Trophoblast cell (in vitro differentiated cells and primary cell): ENCODE measurements around the gene ATL2.

Experiments used
- DNase-seq, 2 donors: peaks; one replicate each; pipeline ENCODE4 v3.0.0-alpha.2; 2016
- H2AFZ ChIP-seq: 2 replicates; pipeline ENCODE4 v1.6.1; 2013; ENCODE audit warnings: low read length, moderate library complexity, mild to moderate bottlenecking; ENCODE audit not compliant: insufficient read depth, poor library complexity
- H2AK5ac ChIP-seq: 2 replicates; pipeline ENCODE4 v1.6.1; 2013; ENCODE audit warnings: mild to moderate bottlenecking, low read length
- H2BK120ac ChIP-seq: 2 replicates; pipeline ENCODE4 v1.6.1; 2013; ENCODE audit warnings: low read length, mild to moderate bottlenecking, moderate library complexity; ENCODE audit not compliant: insufficient read depth, poor library complexity
- H2BK12ac ChIP-seq: 2 replicates; pipeline ENCODE4 v1.6.1; 2013; ENCODE audit warnings: mild to moderate bottlenecking, low read length, moderate library complexity
- H2BK5ac ChIP-seq: 2 replicates; pipeline ENCODE4 v1.6.1; 2013; ENCODE audit warnings: low read length, low read depth, moderate library complexity, mild to moderate bottlenecking; ENCODE audit not compliant: poor library complexity
- H3K14ac ChIP-seq: 2 replicates; pipeline ENCODE4 v1.6.1; 2013; ENCODE audit warnings: mild to moderate bottlenecking, low read length
- H3K18ac ChIP-seq: 2 replicates; pipeline ENCODE4 v1.6.1; 2013; ENCODE audit warnings: mild to moderate bottlenecking, low read length
- H3K23ac ChIP-seq: 2 replicates; pipeline ENCODE4 v1.6.1; 2013; ENCODE audit warnings: low read length
- H3K27ac ChIP-seq: 2 replicates; pipeline ENCODE4 v1.5.1; 2013; ENCODE audit warnings: low read depth, mild to moderate bottlenecking, inconsistent platforms, low read length, moderate library complexity
- H3K27me3 ChIP-seq: 2 replicates; pipeline ENCODE4 v1.6.1; 2013; ENCODE audit warnings: inconsistent platforms, mild to moderate bottlenecking, low read length, moderate library complexity; ENCODE audit not compliant: insufficient read depth
- H3K36me3 ChIP-seq, 2 experiments: 1 replicate in 1 of 2; 2 replicates in 1 of 2; pipeline ENCODE4 v1.6.1; 2013; ENCODE audit warnings: low read length in 2 of 2, mild to moderate bottlenecking in 2 of 2, moderate library complexity in 1 of 2; ENCODE audit not compliant: insufficient read depth in 2 of 2, control insufficient read depth in 1 of 2
- H3K4ac ChIP-seq: 2 replicates; pipeline ENCODE4 v1.6.1; 2013; ENCODE audit warnings: low read depth, mild to moderate bottlenecking, low read length, moderate library complexity
- H3K4me1 ChIP-seq, 2 experiments: 1 replicate in 1 of 2; 2 replicates in 1 of 2; pipeline ENCODE4 v1.6.1; 2013; ENCODE audit warnings: low read length in 2 of 2, mild to moderate bottlenecking in 2 of 2, moderate library complexity in 1 of 2; ENCODE audit not compliant: insufficient read depth in 2 of 2, control insufficient read depth in 1 of 2
- H3K4me2 ChIP-seq: 2 replicates; pipeline ENCODE4 v1.6.1; 2013; ENCODE audit warnings: inconsistent platforms, mild to moderate bottlenecking, low read length, moderate library complexity
- H3K4me3 ChIP-seq: 2 replicates; pipeline ENCODE4 v1.5.1; 2013; ENCODE audit warnings: mild to moderate bottlenecking, low read depth, low read length, inconsistent platforms
- H3K79me1 ChIP-seq: one replicate; pipeline ENCODE4 v1.6.1; 2013; ENCODE audit warnings: low read length
- H3K79me2 ChIP-seq: 2 replicates; pipeline ENCODE4 v1.6.1; 2013; ENCODE audit warnings: low read length, mild to moderate bottlenecking; ENCODE audit not compliant: control insufficient read depth, insufficient read depth, poor library complexity
- H3K9ac ChIP-seq: 2 replicates; pipeline ENCODE4 v1.6.1; 2013; ENCODE audit warnings: mild to moderate bottlenecking, low read length
- H3K9me3 ChIP-seq: 2 replicates; pipeline ENCODE4 v1.6.1; 2013; ENCODE audit warnings: low read depth, mild to moderate bottlenecking, control low read depth, inconsistent platforms, low read length; ENCODE audit not compliant: insufficient read depth
- H4K12ac ChIP-seq: 2 replicates; pipeline ENCODE4 v1.6.1; 2013; ENCODE audit warnings: low read depth, mild to moderate bottlenecking, low read length, moderate library complexity
- H4K8ac ChIP-seq: 2 replicates; pipeline ENCODE4 v1.6.1; 2013; ENCODE audit warnings: low read depth, mild to moderate bottlenecking, low read length, moderate library complexity
- H4K91ac ChIP-seq: one replicate; pipeline ENCODE4 v1.6.1; 2013; ENCODE audit warnings: low read depth, mild to moderate bottlenecking, low read length, moderate library complexity
- WGBS: extraction: QIAGEN DNeasy Blood & Tissue Kit; methylation state at CpG from one replicate; pipeline ENCODE4 v1.1.7; 2013; ENCODE audit warnings: missing lambda C conversion rate; ENCODE audit not compliant: insufficient read length, insufficient coverage; ENCODE audit errors: extremely low coverage; 5-methylcytosine and 5-hydroxymethylcytosine counted together

Gene ATL2

DNA sequence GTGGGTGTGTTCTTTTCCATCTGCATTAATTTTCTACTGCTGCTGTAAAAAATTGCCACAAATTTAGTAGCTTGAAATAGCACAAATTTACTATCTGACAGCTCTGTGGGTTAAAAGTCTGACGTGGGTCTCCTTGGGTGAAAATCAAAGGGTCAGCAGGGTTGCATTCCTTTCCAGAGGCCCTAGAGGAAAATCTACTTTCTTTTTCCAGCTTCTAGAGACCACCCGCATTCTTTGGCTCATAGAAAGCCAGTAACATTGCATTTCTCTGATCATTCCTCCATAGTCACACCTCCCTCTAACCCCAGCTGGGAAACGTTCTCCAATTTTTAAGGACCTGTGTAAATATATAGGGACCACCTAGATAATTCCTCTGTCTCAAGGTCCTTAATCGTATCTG, 128.8 kb downstream of the ATL2 start:
- Histone ChIP-seq H2AK5ac (no peak overlapping the region), H3K4me1 (peaks cover 0 to 15% of the 10 kb centered on the region in 2 experiments), H3K9me3 (peaks cover 2% of the 10 kb centered on the region), H3K4me2 (no peak overlapping the region), H3K27ac (no peak overlapping the region), H3K4ac (no peak overlapping the region), H3K27me3 (no peaks in the 10 kb centered on the region), H3K4me3 (no peak overlapping the region), H3K18ac (no peak overlapping the region), H3K79me2 (no peaks in the 10 kb centered on the region), H2AFZ (no peak overlapping the region), H3K23ac (no peak overlapping the region), H4K12ac (no peak overlapping the region), H4K8ac (no peak overlapping the region), H4K91ac (no peak overlapping the region), H3K36me3 (no peaks in the 10 kb centered on the region), H2BK120ac (no peak overlapping the region), H3K79me1 (no peaks in the 10 kb centered on the region), H3K9ac (no peak overlapping the region), H3K14ac (no peak overlapping the region), H2BK5ac (no peak overlapping the region), H2BK12ac (no peak overlapping the region)
- no peak for DNase-seq
- no CpG with 5 or more reads among the region's 4 CpGs for WGBS

DNA sequence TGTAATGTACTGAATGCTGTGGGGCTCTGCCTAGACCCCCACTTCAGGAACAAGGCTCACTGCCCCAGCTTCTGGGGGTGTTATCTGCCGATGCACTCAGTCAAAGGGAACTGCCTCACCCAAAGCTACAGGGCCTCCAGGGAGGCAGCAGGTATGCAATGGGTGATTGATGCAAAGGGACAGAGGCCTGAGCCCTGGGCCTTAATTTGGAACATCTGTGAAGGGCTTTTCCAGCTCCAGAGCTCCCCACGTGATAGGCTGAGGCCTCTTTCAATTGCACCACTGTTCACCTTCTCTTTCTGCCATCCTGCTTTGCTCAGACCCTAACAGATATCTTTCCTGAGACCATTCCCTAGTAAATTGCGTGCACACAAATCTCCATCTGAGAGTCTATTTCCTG, 131.0 kb downstream of the ATL2 start:
- WGBS = no CpG with 5 or more reads among the region's 3 CpGs
- H4K91ac ChIP-seq = no peak overlapping the region
- no peak overlapping the region for H2BK12ac ChIP-seq
- DNase-seq = no peak
- H4K12ac ChIP-seq = no peak overlapping the region
- no peak overlapping the region for H2BK120ac ChIP-seq
- H2AFZ ChIP-seq = no peak overlapping the region
- H3K79me1 ChIP-seq = no peaks in the 10 kb centered on the region
- no peak overlapping the region for H3K4me3 ChIP-seq
- no peak overlapping the region for H2AK5ac ChIP-seq
- no peaks in the 10 kb centered on the region for H3K36me3 ChIP-seq
- H3K18ac ChIP-seq = no peak overlapping the region
- no peak overlapping the region for H3K9ac ChIP-seq
- H3K9me3 ChIP-seq = peaks cover 2% of the 10 kb centered on the region
- H4K8ac ChIP-seq = no peak overlapping the region
- no peak overlapping the region for H3K14ac ChIP-seq
- no peaks in the 10 kb centered on the region for H3K79me2 ChIP-seq
- H3K23ac ChIP-seq = no peak overlapping the region
- no peak overlapping the region for H2BK5ac ChIP-seq
- no peak overlapping the region for H3K27ac ChIP-seq
- H3K27me3 ChIP-seq = no peaks in the 10 kb centered on the region
- H3K4ac ChIP-seq = no peak overlapping the region
- no peak overlapping the region for H3K4me2 ChIP-seq
- peaks cover 0 to 15% of the 10 kb centered on the region in 2 experiments for H3K4me1 ChIP-seq

DNA sequence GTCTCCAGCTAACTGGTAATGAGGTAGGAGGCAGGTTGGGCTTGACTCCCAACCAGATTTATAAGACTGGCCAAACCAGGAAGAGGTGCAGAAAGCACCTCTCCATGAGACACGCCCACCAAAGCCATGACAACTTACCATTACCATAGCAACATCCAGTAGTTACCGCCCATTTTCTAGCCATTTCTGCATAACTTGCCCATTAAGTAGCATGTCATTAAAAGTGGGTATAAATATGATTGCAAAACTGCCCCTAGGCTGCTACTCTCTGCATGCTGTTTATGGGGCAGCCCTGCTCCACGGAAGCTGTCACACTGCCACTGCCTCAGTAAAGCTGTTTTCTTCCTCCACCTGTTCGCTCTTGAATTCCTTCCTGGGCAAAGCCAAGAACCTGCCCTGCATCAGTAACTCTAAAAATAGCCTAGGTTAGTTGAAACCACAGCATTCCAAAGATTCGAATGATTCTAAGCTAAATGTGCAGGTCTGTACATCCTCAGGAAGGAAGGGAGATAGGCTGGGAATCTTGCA, 131.9 kb downstream of the ATL2 start:
- no peak overlapping the region for H3K4me3 ChIP-seq
- H4K12ac ChIP-seq = no peak overlapping the region
- H2AFZ ChIP-seq = no peak overlapping the region
- no peak overlapping the region for H3K23ac ChIP-seq
- no peaks in the 10 kb centered on the region for H3K27me3 ChIP-seq
- no peak overlapping the region for H4K91ac ChIP-seq
- peaks cover 2% of the 10 kb centered on the region for H3K9me3 ChIP-seq
- H3K14ac ChIP-seq = no peak overlapping the region
- H2BK12ac ChIP-seq = no peak overlapping the region
- H3K4ac ChIP-seq = no peak overlapping the region
- no peak overlapping the region for H4K8ac ChIP-seq
- H3K4me1 ChIP-seq = peaks cover 0 to 15% of the 10 kb centered on the region in 2 experiments
- WGBS = no CpG with 5 or more reads among the region's 5 CpGs
- no peak overlapping the region for H2BK120ac ChIP-seq
- peak overlapping the region; percentile 13 for H3K4me2 ChIP-seq
- H3K79me1 ChIP-seq = no peaks in the 10 kb centered on the region
- H3K9ac ChIP-seq = no peak overlapping the region
- no peaks in the 10 kb centered on the region for H3K36me3 ChIP-seq
- no peak overlapping the region for H2BK5ac ChIP-seq
- no peak overlapping the region for H3K18ac ChIP-seq
- peak; percentile 6 to 52 for DNase-seq
- no peaks in the 10 kb centered on the region for H3K79me2 ChIP-seq
- H2AK5ac ChIP-seq = no peak overlapping the region
- no peak overlapping the region for H3K27ac ChIP-seq

DNA sequence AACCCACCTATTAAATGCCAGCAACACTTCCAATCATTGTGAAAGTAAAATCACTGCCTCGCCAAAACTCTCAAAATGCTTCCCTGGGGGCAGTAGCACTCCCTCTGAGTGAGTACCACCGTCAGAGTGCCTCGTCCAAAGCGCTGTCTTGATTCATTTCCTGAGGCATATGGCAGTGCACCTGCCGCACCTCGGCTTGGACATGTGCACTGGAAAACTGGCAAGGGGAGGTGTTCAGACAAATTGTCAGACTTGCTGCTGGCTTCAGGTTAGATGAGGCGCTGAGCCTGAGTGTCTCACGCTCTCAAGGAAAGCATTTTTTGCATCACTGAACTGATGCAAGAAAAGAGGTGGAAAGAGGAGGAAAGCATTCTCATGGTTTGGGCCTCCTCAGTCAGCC, 132.8 kb downstream of the ATL2 start:
- Histone ChIP-seq H3K4me1 (peaks cover 0 to 15% of the 10 kb centered on the region in 2 experiments), H4K12ac (no peak overlapping the region), H3K23ac (no peak overlapping the region), H3K4ac (no peak overlapping the region), H3K18ac (no peak overlapping the region), H4K8ac (no peak overlapping the region), H2AK5ac (no peak overlapping the region), H3K9me3 (peaks cover 2% of the 10 kb centered on the region), H2BK5ac (no peak overlapping the region), H2AFZ (no peak overlapping the region), H3K27ac (no peak overlapping the region), H3K9ac (no peak overlapping the region), H3K79me2 (no peaks in the 10 kb centered on the region), H3K27me3 (no peaks in the 10 kb centered on the region), H3K14ac (no peak overlapping the region), H3K79me1 (no peaks in the 10 kb centered on the region), H3K36me3 (no peaks in the 10 kb centered on the region), H3K4me3 (no peak overlapping the region), H4K91ac (no peak overlapping the region), H2BK120ac (no peak overlapping the region), H3K4me2 (no peak overlapping the region), H2BK12ac (no peak overlapping the region)
- no CpG with 5 or more reads among the region's 8 CpGs for WGBS
- no peak for DNase-seq
